A549 (cell line): Measurements from ENCODE around the gene POMT1. TPM values are rescaled to one million over a fixed set of nuclear protein-coding genes. Genes with fewer than 3 reads are reported as not detected.

ENCODE experiments used
- ATAC-seq, 2 experiments: fragments of 200-7000 bp in 1 of 2; fragments of >200 bp in 1 of 2; cut with Nextera tagmentation in 1 of 2; cut with Tn5 transposase in 1 of 2; 3 replicates each; pipeline versions ENCODE4 v1.8.0 to v1.9.1; 2018 to 2020; ENCODE audit warnings: mild to moderate bottlenecking in 1 of 2, moderate library complexity in 1 of 2
- CTCF ChIA-PET: fragments of 300-600 bp; sonication (Branson Sonifier 250); formaldehyde crosslinking; extraction: SDS; loops from one replicate; lab custom pipeline; 2021; ENCODE audit warnings: antibody characterized with exemption, inconsistent platforms; lab: Yijun Ruan, JAX
- POLR2A ChIA-PET: fragments of 350-600 bp; formaldehyde crosslinking; extraction: SDS; loops from one replicate; lab custom pipeline; 2021; ENCODE audit warnings: antibody characterized with exemption, inconsistent platforms; lab: Yijun Ruan, JAX
- DNase-seq, 2 experiments: peaks; one replicate each; pipeline versions ENCODE4 v3.0.0 to v3.0.0-alpha.2; 2011 to 2016; ENCODE audit warnings: low read depth in 1 of 2, low spot score in 1 of 2
- FAIRE-seq: peaks from 2 replicates; lab custom pipeline; 2011; peaks lifted over from hg19 to GRCh38; lab: Jason Lieb, UNC
- H3K27ac ChIP-seq, 2 experiments: fragments of >200 bp; sonication (Bioruptor Twin); formaldehyde crosslinking; 3 replicates each; pipeline ENCODE4 v1.5.1; 2016 to 2017
- H3K4me1 ChIP-seq: fragments of >200 bp; sonication (Bioruptor Twin); formaldehyde crosslinking; 3 replicates; pipeline ENCODE4 v1.6.1; 2016
- H3K4me2 ChIP-seq: fragments of >200 bp; sonication (Bioruptor Twin); formaldehyde crosslinking; 3 replicates; pipeline ENCODE4 v1.6.1; 2016
- H3K4me3 ChIP-seq: fragments of >200 bp; sonication (Bioruptor Twin); formaldehyde crosslinking; 3 replicates; pipeline ENCODE4 v1.5.1; 2016
- H3K9me3 ChIP-seq: fragments of >200 bp; sonication (Bioruptor Twin); formaldehyde crosslinking; 3 replicates; pipeline ENCODE4 v1.6.1; 2016
- ATOH8 ChIP-seq: fragments of 250-450 bp; sonication (Bioruptor Pico); IDR thresholded peaks from 2 replicates; pipeline ENCODE4 v1.5.0; 2020; ENCODE audit warnings: low read depth, mild to moderate bottlenecking, moderate library complexity
- CBX8 ChIP-seq: fragments of 200-600 bp; sonication (generic); IDR thresholded peaks from 2 replicates; pipeline ENCODE4 v1.6.1; 2016
- CHD2 ChIP-seq: fragments of 150-350 bp; IDR thresholded peaks from 2 replicates; pipeline ENCODE4 v1.6.1; 2014; ENCODE audit warnings: low read length; ENCODE audit not compliant: partially characterized antibody
- CHD4 ChIP-seq: fragments of 200-600 bp; sonication (generic); IDR thresholded peaks from 2 replicates; pipeline ENCODE4 v1.6.1; 2016; ENCODE audit warnings: antibody characterized with exemption, mild to moderate bottlenecking, borderline replicate concordance
- EHMT2 ChIP-seq: fragments of 200-600 bp; sonication (generic); IDR thresholded peaks from 2 replicates; pipeline ENCODE4 v1.6.1; 2016; ENCODE audit warnings: antibody characterized with exemption, low read depth, mild to moderate bottlenecking, moderate library complexity
- FOSL2 ChIP-seq, 2 experiments: fragments of 450-650 bp in 1 of 2; fragments of >200 bp in 1 of 2; sonication (Bioruptor Twin) in 1 of 2; formaldehyde crosslinking; IDR thresholded peaks; 2 replicates each; pipeline versions ENCODE4 v1.5.0 to v1.6.1; 2016 to 2020; ENCODE audit warnings: mild to moderate bottlenecking in 1 of 2, moderate library complexity in 1 of 2
- HOXA7 ChIP-seq: fragments of 250-450 bp; sonication (Bioruptor Pico); IDR thresholded peaks from 2 replicates; pipeline ENCODE4 v1.5.0; 2020; ENCODE audit warnings: mild to moderate bottlenecking, moderate library complexity
- JUN ChIP-seq, 2 experiments: fragments of >200 bp; sonication (Bioruptor Twin); formaldehyde crosslinking; IDR thresholded peaks; 2 replicates in 1 of 2; 3 replicates in 1 of 2; pipeline ENCODE4 v1.6.1; 2016 to 2017
- KDM5A ChIP-seq: fragments of 200-600 bp; sonication (generic); IDR thresholded peaks from 2 replicates; pipeline ENCODE4 v1.6.1; 2016; ENCODE audit warnings: antibody characterized with exemption, mild to moderate bottlenecking
- NFE2L2 ChIP-seq: fragments of 150-350 bp; conservative IDR thresholded peaks from 2 replicates; pipeline ENCODE4 v1.6.1; 2014; ENCODE audit warnings: low read length
- PHF8 ChIP-seq: fragments of 200-600 bp; sonication (generic); IDR thresholded peaks from 2 replicates; pipeline ENCODE4 v1.6.1; 2016; ENCODE audit warnings: low read depth, mild to moderate bottlenecking, antibody characterized with exemption, moderate library complexity, borderline replicate concordance
- POLR2AphosphoS2 ChIP-seq: conservative IDR thresholded peaks from 2 replicates; pipeline ENCODE4 v1.6.1; 2012; ENCODE audit warnings: low read length, improper control_type of control experiment, inconsistent platforms
- RAD21 ChIP-seq, 2 experiments: fragments of >200 bp in 1 of 2; sonication (Bioruptor Twin) in 1 of 2; formaldehyde crosslinking in 1 of 2; IDR thresholded peaks in 1 of 2; conservative IDR thresholded peaks in 1 of 2; 2 replicates in 1 of 2; 3 replicates in 1 of 2; pipeline ENCODE4 v1.6.1; 2012 to 2018; ENCODE audit warnings: inconsistent platforms in 1 of 2
- RARB ChIP-seq: fragments of 250-450 bp; sonication (Bioruptor Pico); IDR thresholded peaks from 2 replicates; pipeline ENCODE4 v1.8.0; 2021; ENCODE audit warnings: mild to moderate bottlenecking, moderate library complexity
- RCOR1 ChIP-seq: fragments of 150-350 bp; IDR thresholded peaks from 2 replicates; pipeline ENCODE4 v1.6.1; 2014; ENCODE audit warnings: antibody characterized with exemption, low read length, low read depth
- RFX5 ChIP-seq: fragments of 450-650 bp; IDR thresholded peaks from 2 replicates; pipeline ENCODE4 v1.7.1; 2014; ENCODE audit warnings: antibody characterized with exemption, mild to moderate bottlenecking, moderate library complexity
- RNF2 ChIP-seq: fragments of 200-600 bp; sonication (generic); IDR thresholded peaks from 2 replicates; pipeline ENCODE4 v1.6.1; 2016; ENCODE audit warnings: low read depth, mild to moderate bottlenecking, antibody characterized with exemption, moderate library complexity, borderline replicate concordance
- SMC3 ChIP-seq: fragments of >200 bp; sonication (Bioruptor Twin); formaldehyde crosslinking; IDR thresholded peaks from 3 replicates; pipeline ENCODE4 v1.6.1; 2018; ENCODE audit warnings: inconsistent platforms
- TFCP2L1 ChIP-seq: fragments of 250-450 bp; sonication (Bioruptor Pico); IDR thresholded peaks from 2 replicates; pipeline ENCODE4 v1.5.0; 2021; ENCODE audit warnings: mild to moderate bottlenecking
- TP53 ChIP-seq: fragments of 250-450 bp; sonication (Bioruptor Pico); IDR thresholded peaks from 2 replicates; pipeline ENCODE4 v1.5.0; 2021; ENCODE audit warnings: mild to moderate bottlenecking, moderate library complexity
- WGBS: methylation state at CpG from one replicate; pipeline ENCODE4 v1.1.6; 2017; ENCODE audit errors: missing lambda C conversion rate; 5-methylcytosine and 5-hydroxymethylcytosine counted together
- polyA plus RNA-seq, 4 experiments: library from polyadenylated mRNA; depleted of rRNA in 3 of 4; stranded (reverse); fragments of >200 nt; fragmentation: RNase III in 1 of 4; extraction: RNeasy Plus Mini Kit Qiagen cat#74134 plus additional on column Dnase treatment in 1 of 4; gene quantifications; 2 replicates in 3 of 4; 3 replicates in 1 of 4; pipeline ENCODE4 v1.2.3, GENCODE V29; 2011 to 2017
- TF ChIP-seq, protein P1 (sequence below): fragments of 250-450 bp; sonication (Bioruptor Pico); IDR thresholded peaks from 2 replicates; pipeline ENCODE4 v1.5.0; 2021; ENCODE audit warnings: mild to moderate bottlenecking, moderate library complexity, borderline replicate concordance
- TF ChIP-seq, protein P2 (sequence below): fragments of >200 bp; sonication (Bioruptor Twin); formaldehyde crosslinking; IDR thresholded peaks from 2 replicates; pipeline ENCODE4 v1.6.1; 2016
- TF ChIP-seq, protein P3 (sequence below): fragments of >200 bp; sonication (Bioruptor Twin); formaldehyde crosslinking; IDR thresholded peaks from 3 replicates; pipeline ENCODE4 v1.5.1; 2016

The POMT1 gene
- polyA plus RNA-seq, 2 of the 4 experiments (the other 2 are of a cell fraction): 16.5 to 17.7 TPM

DNA sequence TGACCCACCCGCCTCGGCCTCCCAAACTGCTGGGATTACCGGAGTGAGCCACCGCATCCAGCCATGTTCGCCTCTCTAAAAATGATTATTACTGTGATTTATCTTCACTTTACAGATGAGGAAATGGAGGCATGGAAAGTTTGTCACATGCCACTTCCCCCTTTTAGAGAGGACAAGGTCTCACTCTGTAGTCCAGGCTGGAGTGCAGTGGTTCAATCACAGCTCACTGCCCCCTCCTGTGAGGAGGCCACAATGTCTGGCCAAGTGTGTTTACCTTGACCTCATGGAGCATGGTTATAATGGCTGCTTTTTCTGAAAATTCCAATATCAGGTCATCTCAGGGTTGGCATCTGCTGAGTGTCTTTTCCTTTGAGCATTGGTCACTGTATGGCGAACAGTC, 49.3 kb downstream of the POMT1 start:
- ATAC-seq: no peak; a peak in 1 of 6 replicates
- no peak for DNase-seq
- H3K4me2 ChIP-seq: no peak overlapping the region
- WGBS: 92% methylated on average over 6 of the region's 6 CpGs
- H3K27ac ChIP-seq: no peak overlapping the region
- no peak for FAIRE-seq
- no peak overlapping the region for H3K4me3 ChIP-seq
- POLR2A ChIA-PET: no interaction called here
- H3K9me3 ChIP-seq: no peaks in the 10 kb centered on the region
- TF ChIP-seq, protein P1, sequence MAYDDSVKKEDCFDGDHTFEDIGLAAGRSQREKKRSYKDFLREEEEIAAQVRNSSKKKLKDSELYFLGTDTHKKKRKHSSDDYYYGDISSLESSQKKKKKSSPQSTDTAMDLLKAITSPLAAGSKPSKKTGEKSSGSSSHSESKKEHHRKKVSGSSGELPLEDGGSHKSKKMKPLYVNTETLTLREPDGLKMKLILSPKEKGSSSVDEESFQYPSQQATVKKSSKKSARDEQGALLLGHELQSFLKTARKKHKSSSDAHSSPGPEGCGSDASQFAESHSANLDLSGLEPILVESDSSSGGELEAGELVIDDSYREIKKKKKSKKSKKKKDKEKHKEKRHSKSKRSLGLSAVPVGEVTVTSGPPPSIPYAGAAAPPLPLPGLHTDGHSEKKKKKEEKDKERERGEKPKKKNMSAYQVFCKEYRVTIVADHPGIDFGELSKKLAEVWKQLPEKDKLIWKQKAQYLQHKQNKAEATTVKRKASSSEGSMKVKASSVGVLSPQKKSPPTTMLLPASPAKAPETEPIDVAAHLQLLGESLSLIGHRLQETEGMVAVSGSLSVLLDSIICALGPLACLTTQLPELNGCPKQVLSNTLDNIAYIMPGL (CRISPR knock-in tag): no peak
- TF ChIP-seq TP53 (CRISPR knock-in tag) (no peak), RNF2 (no peak), HOXA7 (CRISPR knock-in tag) (no peak), SMC3 (no peak), FOSL2 (IDR thresholded peaks at IDR 0.05) (no peak), FOSL2 (CRISPR knock-in tag; IDR thresholded peaks at IDR 0.05) (no peak)
- TF ChIP-seq, protein P2, sequence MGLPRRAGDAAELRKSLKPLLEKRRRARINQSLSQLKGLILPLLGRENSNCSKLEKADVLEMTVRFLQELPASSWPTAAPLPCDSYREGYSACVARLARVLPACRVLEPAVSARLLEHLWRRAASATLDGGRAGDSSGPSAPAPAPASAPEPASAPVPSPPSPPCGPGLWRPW: no peak
- no peaks in the 10 kb centered on the region; the same call in 2 of the 3 replicates for H3K4me1 ChIP-seq
- CTCF ChIA-PET: no interaction called here

GRCh38 chr9:131554087-131554842, 51.5 kb downstream of the POMT1 start:
- TF ChIP-seq RFX5 (no peak), PHF8 (no peak), ATOH8 (CRISPR knock-in tag) (no peak), RCOR1 (no peak), CHD4 (no peak), POLR2AphosphoS2 (no peak), RAD21 (conservative IDR thresholded peaks at IDR 0.05 in 1 of 2, IDR thresholded peaks at IDR 0.05 in 1 of 2) (no peak), RARB (no peak), TFCP2L1 (CRISPR knock-in tag) (no peak), CHD2 (no peak), CBX8 (no peak), RNF2 (no peak), NFE2L2 (no peak), JUN (IDR thresholded peaks at IDR 0.05) (no peak), KDM5A (no peak), HOXA7 (CRISPR knock-in tag) (no peak), EHMT2 (no peak)
- TF ChIP-seq, protein P3, sequence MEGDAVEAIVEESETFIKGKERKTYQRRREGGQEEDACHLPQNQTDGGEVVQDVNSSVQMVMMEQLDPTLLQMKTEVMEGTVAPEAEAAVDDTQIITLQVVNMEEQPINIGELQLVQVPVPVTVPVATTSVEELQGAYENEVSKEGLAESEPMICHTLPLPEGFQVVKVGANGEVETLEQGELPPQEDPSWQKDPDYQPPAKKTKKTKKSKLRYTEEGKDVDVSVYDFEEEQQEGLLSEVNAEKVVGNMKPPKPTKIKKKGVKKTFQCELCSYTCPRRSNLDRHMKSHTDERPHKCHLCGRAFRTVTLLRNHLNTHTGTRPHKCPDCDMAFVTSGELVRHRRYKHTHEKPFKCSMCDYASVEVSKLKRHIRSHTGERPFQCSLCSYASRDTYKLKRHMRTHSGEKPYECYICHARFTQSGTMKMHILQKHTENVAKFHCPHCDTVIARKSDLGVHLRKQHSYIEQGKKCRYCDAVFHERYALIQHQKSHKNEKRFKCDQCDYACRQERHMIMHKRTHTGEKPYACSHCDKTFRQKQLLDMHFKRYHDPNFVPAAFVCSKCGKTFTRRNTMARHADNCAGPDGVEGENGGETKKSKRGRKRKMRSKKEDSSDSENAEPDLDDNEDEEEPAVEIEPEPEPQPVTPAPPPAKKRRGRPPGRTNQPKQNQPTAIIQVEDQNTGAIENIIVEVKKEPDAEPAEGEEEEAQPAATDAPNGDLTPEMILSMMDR: no peak
- 98% methylated on average over 42 of the region's 60 CpGs for WGBS
- FAIRE-seq (no peak), ATAC-seq (peak in 1 of 2 experiments; percentile 24; a peak in 2 of 6 replicates), DNase-seq (no peak)
- no peaks in the 10 kb centered on the region for H3K4me1 ChIP-seq
- H3K9me3 ChIP-seq: no peaks in the 10 kb centered on the region
- no peak overlapping the region for H3K27ac ChIP-seq
- POLR2A ChIA-PET: no interaction called here
- CTCF ChIA-PET: interaction anchor here (0.6 to 2.0 kb wide), 4 partner anchors 13 to 186 kb away, joined by 3 to 4 read pairs (median 4); no protein-coding TSS in a partner anchor
- H3K4me2 ChIP-seq: no peak overlapping the region
- H3K4me3 ChIP-seq: no peak overlapping the region
